Skeletal muscle tissue (tissue), 4 donors: Measurements from ENCODE around the gene DISP2. TPM values are rescaled to one million over a fixed set of nuclear protein-coding genes. Genes with fewer than 3 reads are reported as not detected.
A peak's percentile ranks its signal among the peaks of the same experiment; 100 is the strongest.

Experiments used
- H3K27ac ChIP-seq: one replicate; pipeline ENCODE4 v1.7.0; 2013; ENCODE audit warnings: mild to moderate bottlenecking, low read depth, low read length, inconsistent platforms
- H3K27me3 ChIP-seq, 3 donors: one replicate each; pipeline ENCODE4 v1.7.0; 2013; ENCODE audit warnings: low read length in 3 of 3; ENCODE audit not compliant: control insufficient read depth in 3 of 3, insufficient read depth in 3 of 3
- H3K36me3 ChIP-seq, 3 donors: one replicate each; pipeline ENCODE4 v1.7.0; 2013; ENCODE audit warnings: low read length in 3 of 3; ENCODE audit not compliant: control insufficient read depth in 3 of 3, insufficient read depth in 3 of 3
- H3K4me1 ChIP-seq, 3 donors: one replicate each; pipeline ENCODE4 v1.7.0; 2013; ENCODE audit warnings: low read length in 3 of 3, mild to moderate bottlenecking in 3 of 3; ENCODE audit not compliant: control insufficient read depth in 3 of 3, insufficient read depth in 3 of 3
- H3K4me3 ChIP-seq, 3 donors: one replicate each; pipeline ENCODE4 v1.7.0; 2013; ENCODE audit warnings: low read length in 3 of 3
- H3K9ac ChIP-seq, 3 donors: one replicate each; pipeline ENCODE4 v1.7.0; 2013; ENCODE audit warnings: low read length in 3 of 3, mild to moderate bottlenecking in 3 of 3, moderate library complexity in 2 of 3, low read depth in 1 of 3
- H3K9me3 ChIP-seq, 3 donors: one replicate each; pipeline ENCODE4 v1.7.0; 2013; ENCODE audit warnings: low read length in 3 of 3; ENCODE audit not compliant: control insufficient read depth in 3 of 3
- total RNA-seq: library from RNA; depleted of rRNA; stranded (reverse); fragments of >200 nt; gene quantifications from one replicate; pipeline ENCODE4 v1.2.3, GENCODE V29; 2014
- donor health status: Osteomylitis.

DISP2 gene
- total RNA-seq, 1 donor from 2014 or later, result under 0.01 TPM

GRCh38 chr15:40368719-40369473, 10.9 kb downstream of the DISP2 start:
- H3K9ac ChIP-seq, result no peak overlapping the region
- H3K27me3 ChIP-seq, result no peaks in the 10 kb centered on the region
- no peaks in the 10 kb centered on the region for H3K36me3 ChIP-seq
- H3K27ac ChIP-seq, result no peak overlapping the region
- H3K4me3 ChIP-seq, result peak overlapping the region in 1 of 3 donors; percentile 58
- H3K4me1 ChIP-seq, result peaks cover 19 to 33% (median 32%) of the 10 kb centered on the region in 3 donors
- H3K9me3 ChIP-seq, result no peaks in the 10 kb centered on the region

GRCh38 chr15:40369474-40369869, 11.5 kb downstream of the DISP2 start:
- Histone ChIP-seq H3K9ac (no peak overlapping the region), H3K27me3 (no peaks in the 10 kb centered on the region), H3K9me3 (no peaks in the 10 kb centered on the region), H3K4me1 (peaks cover 19 to 33% (median 32%) of the 10 kb centered on the region in 3 donors), H3K4me3 (no peak overlapping the region), H3K27ac (no peak overlapping the region), H3K36me3 (no peaks in the 10 kb centered on the region)

- peaks cover 19 to 32% (median 31%) of the 10 kb centered on the region in 3 donors for H3K4me1 ChIP-seq
- H3K9ac ChIP-seq, result no peak overlapping the region
- no peak overlapping the region for H3K4me3 ChIP-seq
- no peaks in the 10 kb centered on the region for H3K9me3 ChIP-seq
- H3K27me3 ChIP-seq, result no peaks in the 10 kb centered on the region
- no peak overlapping the region for H3K27ac ChIP-seq
- H3K36me3 ChIP-seq, result no peaks in the 10 kb centered on the region
Observed at GRCh38 chr15:40369971-40370370, 12.0 kb downstream of the DISP2 start.

- H3K36me3 ChIP-seq, result no peaks in the 10 kb centered on the region
- H3K9me3 ChIP-seq, result no peaks in the 10 kb centered on the region
- no peaks in the 10 kb centered on the region for H3K27me3 ChIP-seq
- H3K4me1 ChIP-seq, result peaks cover 3 to 5% (median 4%) of the 10 kb centered on the region in 3 donors
- H3K9ac ChIP-seq, result no peak overlapping the region
- no peak overlapping the region for H3K27ac ChIP-seq
- no peak overlapping the region for H3K4me3 ChIP-seq
Observed at GRCh38 chr15:40372981-40373380, 15.0 kb downstream of the DISP2 start.

GRCh38 chr15:40377606-40378005, 19.6 kb downstream of the DISP2 start:
- Histone ChIP-seq H3K4me1 (peaks cover 7 to 14% (median 10%) of the 10 kb centered on the region in 3 donors), H3K4me3 (no peak overlapping the region)

GRCh38 chr15:40379374-40379773, 21.4 kb downstream of the DISP2 start:
- Histone ChIP-seq H3K9ac (no peak overlapping the region), H3K4me1 (peaks cover 16 to 24% (median 16%) of the 10 kb centered on the region in 3 donors), H3K4me3 (no peak overlapping the region), H3K36me3 (no peaks in the 10 kb centered on the region), H3K9me3 (no peaks in the 10 kb centered on the region), H3K27ac (peak overlapping the region; percentile 26), H3K27me3 (no peaks in the 10 kb centered on the region)

More at GRCh38 chr15:40377606-40378005, 19.6 kb downstream of the DISP2 start:
- Histone ChIP-seq H3K36me3 (no peaks in the 10 kb centered on the region), H3K9ac (no peak overlapping the region), H3K27me3 (no peaks in the 10 kb centered on the region), H3K27ac (no peak overlapping the region), H3K9me3 (no peaks in the 10 kb centered on the region)

GRCh38 chr15:40379853-40380252, 21.8 kb downstream of the DISP2 start:
- Histone ChIP-seq H3K9ac (no peak overlapping the region), H3K4me3 (no peak overlapping the region), H3K27me3 (no peaks in the 10 kb centered on the region), H3K27ac (peak overlapping the region; percentile 26), H3K4me1 (peaks cover 16 to 24% (median 16%) of the 10 kb centered on the region in 3 donors), H3K9me3 (no peaks in the 10 kb centered on the region), H3K36me3 (no peaks in the 10 kb centered on the region)

- Histone ChIP-seq H3K27ac (no peak overlapping the region), H3K4me3 (no peak overlapping the region), H3K36me3 (no peaks in the 10 kb centered on the region), H3K4me1 (peaks cover 16 to 24% (median 16%) of the 10 kb centered on the region in 3 donors), H3K9me3 (no peaks in the 10 kb centered on the region), H3K9ac (no peak overlapping the region), H3K27me3 (no peaks in the 10 kb centered on the region)
Observed at GRCh38 chr15:40380636-40381035, 22.6 kb downstream of the DISP2 start.

GRCh38 chr15:40381818-40382529, 24.0 kb downstream of the DISP2 start:
- Histone ChIP-seq H3K27ac (no peak overlapping the region), H3K9ac (no peak overlapping the region), H3K27me3 (no peaks in the 10 kb centered on the region), H3K9me3 (no peaks in the 10 kb centered on the region), H3K36me3 (peaks cover 6 to 8% (median 7%) of the 10 kb centered on the region in 3 donors), H3K4me3 (peak overlapping the region in 2 of 3 donors; percentile 89 to 93), H3K4me1 (peaks cover 16 to 24% (median 16%) of the 10 kb centered on the region in 3 donors)
